Panc1 (cell line): ENCODE measurements around the gene ZNF91. TPM values are rescaled to one million over a fixed set of nuclear protein-coding genes. Genes with fewer than 3 reads are reported as not detected.

ENCODE experiments used
- ATAC-seq: fragments of 200-7000 bp; cut with Tn5 transposase; 2 replicates; pipeline ENCODE4 v1.9.1; 2020; ENCODE audit warnings: mild to moderate bottlenecking, moderate library complexity
- BruUV-seq: library from RNA; stranded (reverse); fragments of 400-500 nt; replicated peaks from 2 replicates; lab custom pipeline; 2021; lab: Mats Ljungman, UMichigan
- CTCF ChIA-PET: fragments of 300-600 bp; sonication (Branson Sonifier 250); formaldehyde crosslinking; loops from one replicate; lab custom pipeline; 2022; ENCODE audit warnings: antibody characterized with exemption; lab: Charles Lee
- POLR2A ChIA-PET: fragments of 300-600 bp; sonication (Branson Sonifier 250); formaldehyde crosslinking; loops from one replicate; lab custom pipeline; 2022; ENCODE audit warnings: antibody characterized with exemption; lab: Charles Lee
- DNase-seq: peaks from one replicate; pipeline ENCODE4 v3.0.0-alpha.2; 2010; ENCODE audit warnings: low read depth, low spot score
- H3K27ac ChIP-seq: 2 replicates; pipeline ENCODE4 v1.5.1; 2011; ENCODE audit warnings: mild to moderate bottlenecking, low read length, inconsistent platforms
- H3K27me3 ChIP-seq: fragments of 200-500 bp; sonication (Bioruptor generic); 2 replicates; pipeline ENCODE4 v1.6.0; 2014; ENCODE audit warnings: low read length, inconsistent platforms; ENCODE audit not compliant: control insufficient read depth, insufficient read depth
- H3K36me3 ChIP-seq: fragments of 200-500 bp; sonication (Bioruptor generic); 2 replicates; pipeline ENCODE4 v1.5.1; 2014; ENCODE audit warnings: inconsistent platforms, mild to moderate bottlenecking, low read length, moderate library complexity; ENCODE audit not compliant: control insufficient read depth, insufficient read depth
- H3K4me1 ChIP-seq: 2 replicates; pipeline ENCODE4 v1.5.1; 2011; ENCODE audit warnings: inconsistent platforms, mild to moderate bottlenecking, low read length, moderate library complexity; ENCODE audit not compliant: control insufficient read depth, insufficient read depth
- H3K4me3 ChIP-seq, 2 experiments: 2 replicates each; pipeline ENCODE4 v1.5.1; 2011 to 2012; ENCODE audit warnings: low read depth in 2 of 2, low read length in 2 of 2, mild to moderate bottlenecking in 2 of 2, inconsistent platforms in 1 of 2, moderate library complexity in 1 of 2
- H3K9me3 ChIP-seq: fragments of 200-500 bp; sonication (Bioruptor generic); 2 replicates; pipeline ENCODE4 v1.5.1; 2014; ENCODE audit warnings: low read depth, mild to moderate bottlenecking, inconsistent platforms, low read length, moderate library complexity; ENCODE audit not compliant: control insufficient read depth, insufficient read depth
- CTCF ChIP-seq: fragments of 450-650 bp; IDR thresholded peaks from 2 replicates; pipeline ENCODE4 v1.5.1; 2017; ENCODE audit warnings: mild to moderate bottlenecking
- POLR2AphosphoS5 ChIP-seq: IDR thresholded peaks from 2 replicates; pipeline ENCODE4 v1.6.1; 2012; ENCODE audit warnings: mild to moderate bottlenecking, low read depth, low read length, moderate library complexity
- REST ChIP-seq, 2 experiments: IDR thresholded peaks; 2 replicates each; pipeline ENCODE4 v1.6.1; 2011 to 2012; ENCODE audit warnings: low read depth in 2 of 2, control low read depth in 1 of 2, low read length in 1 of 2, mild to moderate bottlenecking in 1 of 2, moderate library complexity in 1 of 2; ENCODE audit not compliant: insufficient read depth in 1 of 2
- SIN3A ChIP-seq: IDR thresholded peaks from 2 replicates; pipeline ENCODE4 v1.6.1; 2012; ENCODE audit warnings: low read depth, mild to moderate bottlenecking, low read length, moderate library complexity, borderline replicate concordance; ENCODE audit not compliant: insufficient read depth
- TCF7L2 ChIP-seq: IDR thresholded peaks from 2 replicates; pipeline ENCODE4 v1.6.1; 2011; ENCODE audit warnings: mild to moderate bottlenecking, low read depth, low read length, inconsistent platforms
- in situ Hi-C: cut with HindIII; loops from 2 replicates; pipeline ENCODE4 v1.10.0; 2016; ENCODE audit warnings: low sequenced_read_pairs, low pct_unique_long_range_greater_than_20kb
- intact Hi-C: fragments of 100-400 bp; cut with micrococcal nuclease; formaldehyde crosslinking; loops from one replicate; pipeline ENCODE4 v1.10.0; 2022; ENCODE audit not compliant: unreplicated experiment
- total RNA-seq: library from RNA; stranded (reverse); gene quantifications from one replicate; pipeline ENCODE4 v1.2.1, GENCODE V29; 2021; ENCODE audit not compliant: unreplicated experiment

ZNF91 gene
- total RNA-seq, 1 experiment from 2014 or later: 20.6 TPM

- Histone ChIP-seq H3K36me3 (no peaks in the 10 kb centered on the region), H3K27ac (no peak overlapping the region), H3K4me3 (no peak overlapping the region), H3K9me3 (no peaks in the 10 kb centered on the region), H3K27me3 (no peaks in the 10 kb centered on the region), H3K4me1 (no peaks in the 10 kb centered on the region)
- CTCF ChIA-PET: no interaction called here
- in situ Hi-C loops (no loop called here), intact Hi-C loops (no loop called here)
- DNase-seq (no peak), ATAC-seq (no peak)
- TF ChIP-seq POLR2AphosphoS5: no peak
- TF ChIP-seq SIN3A: no peak
- no peak for TF ChIP-seq CTCF
- no peak for TF ChIP-seq TCF7L2
- no peak for TF ChIP-seq REST (IDR thresholded peaks at IDR 0.05; ENCODE audit: insufficient read depth in 1 of 2, low read depth in 2 of 2, low read length in 1 of 2)
- POLR2A ChIA-PET: no interaction called here
- BruUV-seq: no TSS peak
Observed at GRCh38 chr19:23407616-23408133, 12.4 kb upstream of the ZNF91 start.

GRCh38 chr19:23406721-23407120 lies 11.4 kb upstream of the ZNF91 start:
- no peak overlapping the region for H3K27ac ChIP-seq
- H3K4me1 ChIP-seq: no peaks in the 10 kb centered on the region
- POLR2A ChIA-PET: no interaction called here
- BruUV-seq: no TSS peak
- ATAC-seq: no peak
- no peaks in the 10 kb centered on the region for H3K36me3 ChIP-seq
- TF ChIP-seq POLR2AphosphoS5 (no peak), SIN3A (no peak), CTCF (no peak), TCF7L2 (no peak), REST (IDR thresholded peaks at IDR 0.05; ENCODE audit: insufficient read depth in 1 of 2, low read depth in 2 of 2, low read length in 1 of 2) (no peak)
- in situ Hi-C loops (no loop called here), intact Hi-C loops (no loop called here)
- H3K4me3 ChIP-seq: no peak overlapping the region
- CTCF ChIA-PET: no interaction called here
- DNase-seq: no peak
- H3K27me3 ChIP-seq: no peaks in the 10 kb centered on the region
- no peaks in the 10 kb centered on the region for H3K9me3 ChIP-seq
